Lower leg skin (tissue), 4 donors: Measurements from ENCODE around the gene FLNB. TPM values are rescaled to one million over a fixed set of nuclear protein-coding genes. Genes with fewer than 3 reads are reported as not detected.

Source experiments
- DNase-seq, 2 donors: peaks; one replicate each; pipeline ENCODE4 v3.0.0-alpha.2; 2019; ENCODE audit warnings: low spot score in 2 of 2
- H3K4me3 ChIP-seq: fragments of 200-600 bp; sonication (generic); 2 replicates; pipeline ENCODE4 v1.5.1; 2017; ENCODE audit warnings: mild to moderate bottlenecking, low read depth; ENCODE audit not compliant: poor library complexity, severe bottlenecking
- CTCF ChIP-seq, 3 donors: fragments of 450-650 bp; IDR thresholded peaks; one replicate each; pipeline ENCODE4 v1.5.1; 2016; ENCODE audit warnings: antibody characterized with exemption in 3 of 3, mild to moderate bottlenecking in 3 of 3, moderate library complexity in 2 of 3
- POLR2A ChIP-seq, 2 donors: fragments of 450-650 bp; IDR thresholded peaks; one replicate each; pipeline ENCODE4 v1.6.1; 2016 to 2017; ENCODE audit warnings: antibody characterized with exemption in 2 of 2, mild to moderate bottlenecking in 1 of 2, moderate library complexity in 1 of 2
- WGBS, 2 donors: methylation state at CpG; one replicate each; pipeline ENCODE4 v1.1.5; 2018; 5-methylcytosine and 5-hydroxymethylcytosine counted together
- intact Hi-C: fragments of 100-400 bp; cut with DNase I; formaldehyde crosslinking; loops from one replicate; pipeline ENCODE4 v1.15.0; 2023; ENCODE audit warnings: low total_unique reads
- total RNA-seq, 4 donors: library from RNA; depleted of rRNA; stranded (reverse); fragments of >200 nt; gene quantifications; one replicate each; pipeline ENCODE4 v1.1.0, GENCODE V29; 2016

The FLNB gene
- total RNA-seq, 4 donors from 2014 or later: 108 to 155 (median 128) TPM

- TF ChIP-seq POLR2A (IDR thresholded peaks at IDR 0.05) (no peak), CTCF (IDR thresholded peaks at IDR 0.05) (no peak)
- intact Hi-C loops: no loop called here
Measured at GRCh38 chr3:58021072-58021959, 13.1 kb downstream of the FLNB start.

GRCh38 chr3:58021962-58022361 is 13.7 kb downstream of the FLNB start:
- no peak overlapping the region for H3K4me3 ChIP-seq
- no peak for TF ChIP-seq POLR2A (IDR thresholded peaks at IDR 0.05)
- TF ChIP-seq CTCF (IDR thresholded peaks at IDR 0.05): no peak
- WGBS, 2 donors: 86 to 87% methylated on average over 5 of the region's 5 CpGs
- no peak for DNase-seq
- intact Hi-C loops: no loop called here

More at GRCh38 chr3:58021072-58021959, 13.1 kb downstream of the FLNB start:
- no peak overlapping the region for H3K4me3 ChIP-seq
- DNase-seq: no peak
- 70 to 75% methylated on average over 8 of the region's 8 CpGs for WGBS, 2 donors

GRCh38 chr3:58022490-58022889 is 14.3 kb downstream of the FLNB start:
- TF ChIP-seq POLR2A (IDR thresholded peaks at IDR 0.05) (no peak), CTCF (IDR thresholded peaks at IDR 0.05) (no peak)
- no peak for DNase-seq
- WGBS, 2 donors: 67 to 71% methylated on average over 3 of the region's 3 CpGs
- intact Hi-C loops: no loop called here
- H3K4me3 ChIP-seq: no peak overlapping the region

- no peak for TF ChIP-seq POLR2A (IDR thresholded peaks at IDR 0.05)
- no peak for TF ChIP-seq CTCF (IDR thresholded peaks at IDR 0.05)
- 45 to 48% methylated on average over 2 of the region's 2 CpGs for WGBS, 2 donors
- H3K4me3 ChIP-seq: no peak overlapping the region
- intact Hi-C loops: no loop called here
- no peak for DNase-seq
Measured at GRCh38 chr3:58023531-58023930, 15.3 kb downstream of the FLNB start.

GRCh38 chr3:58025406-58025805 is 17.2 kb downstream of the FLNB start:
- no peak overlapping the region for H3K4me3 ChIP-seq

More at GRCh38 chr3:58025406-58025805, 17.2 kb downstream of the FLNB start:
- intact Hi-C loops: no loop called here
- DNase-seq: no peak
- 39 to 59% methylated on average over 5 of the region's 5 CpGs for WGBS, 2 donors
- no peak for TF ChIP-seq POLR2A (IDR thresholded peaks at IDR 0.05)
- no peak for TF ChIP-seq CTCF (IDR thresholded peaks at IDR 0.05)
